GM21529 (cell line): ENCODE measurements around the gene TLE5.

ENCODE experiments used
- ATAC-seq: cut with Tn5 transposase; IDR thresholded peaks from one replicate; pipeline ENCODE4 v1.9.1; 2021; ENCODE audit not compliant: unreplicated experiment

The TLE5 gene, protein sequence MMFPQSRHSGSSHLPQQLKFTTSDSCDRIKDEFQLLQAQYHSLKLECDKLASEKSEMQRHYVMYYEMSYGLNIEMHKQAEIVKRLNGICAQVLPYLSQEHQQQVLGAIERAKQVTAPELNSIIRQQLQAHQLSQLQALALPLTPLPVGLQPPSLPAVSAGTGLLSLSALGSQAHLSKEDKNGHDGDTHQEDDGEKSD

DNA sequence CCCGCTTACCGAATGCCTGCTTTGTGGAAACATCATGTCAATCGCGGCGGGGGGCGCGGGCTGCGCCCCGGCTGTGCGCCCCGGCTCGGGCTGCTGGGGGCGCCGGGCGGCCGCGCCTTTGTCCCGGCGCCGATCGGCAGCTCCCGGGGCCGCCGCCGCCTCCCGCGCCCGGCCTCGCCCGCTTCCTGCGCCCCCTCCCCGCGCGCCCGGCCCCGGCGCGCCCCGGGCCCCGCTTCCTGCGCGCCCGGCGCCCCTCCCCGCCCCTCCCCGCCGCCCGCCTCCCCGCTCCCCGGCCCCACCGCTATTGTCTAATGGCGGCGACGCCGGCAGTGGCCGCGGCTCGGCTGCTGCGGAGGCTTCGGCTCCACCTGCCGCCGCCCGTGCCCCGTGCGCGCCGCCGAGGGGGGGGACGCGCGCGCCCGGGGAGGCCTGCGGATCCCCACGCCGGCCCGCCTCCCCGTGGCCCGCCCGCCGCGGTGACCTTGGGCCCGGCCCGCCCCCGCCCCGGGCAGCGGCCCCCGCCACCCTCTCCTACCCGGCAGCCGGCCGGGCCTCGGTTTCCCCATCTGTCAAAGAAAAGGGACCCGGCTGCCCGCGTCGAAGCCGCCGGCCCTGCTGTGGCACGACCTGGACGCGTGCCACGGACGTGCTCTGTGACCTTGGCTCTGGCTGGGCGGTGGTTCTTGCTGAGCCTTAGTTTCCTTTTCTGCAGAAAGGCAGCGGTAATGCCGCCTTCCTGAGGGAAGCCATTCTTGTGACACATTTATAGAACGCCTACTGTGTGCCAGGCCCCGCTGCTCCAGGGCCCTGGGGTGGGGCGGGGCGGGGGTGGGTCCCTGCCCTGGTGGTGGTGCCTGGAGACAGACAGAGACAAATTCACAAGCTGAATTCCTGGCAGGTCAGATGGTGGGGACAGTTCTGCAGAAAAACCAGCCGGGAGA is at the start of gene TLE5:
TLE5 (minus strand) TSS at position 331 of the 941 bp plus-strand sequence; CDS start at position 36, 295 bp downstream.
- ATAC-seq: no peak

- ATAC-seq: no peak
Measured at GRCh38 chr19:3111586-3112247, 49.4 kb upstream of the TLE5 start.

GRCh38 chr19:3110126-3110825 is 48.0 kb upstream of the TLE5 start:
- no peak for ATAC-seq

- ATAC-seq: no peak
Measured at GRCh38 chr19:3109491-3109890, 47.2 kb upstream of the TLE5 start.

- no peak for ATAC-seq
Measured at GRCh38 chr19:3108775-3109174, 46.5 kb upstream of the TLE5 start.

- no peak for ATAC-seq
Measured at GRCh38 chr19:3107658-3108057, 45.4 kb upstream of the TLE5 start.

GRCh38 chr19:3106509-3107141 is 44.3 kb upstream of the TLE5 start:
- no peak for ATAC-seq

DNA sequence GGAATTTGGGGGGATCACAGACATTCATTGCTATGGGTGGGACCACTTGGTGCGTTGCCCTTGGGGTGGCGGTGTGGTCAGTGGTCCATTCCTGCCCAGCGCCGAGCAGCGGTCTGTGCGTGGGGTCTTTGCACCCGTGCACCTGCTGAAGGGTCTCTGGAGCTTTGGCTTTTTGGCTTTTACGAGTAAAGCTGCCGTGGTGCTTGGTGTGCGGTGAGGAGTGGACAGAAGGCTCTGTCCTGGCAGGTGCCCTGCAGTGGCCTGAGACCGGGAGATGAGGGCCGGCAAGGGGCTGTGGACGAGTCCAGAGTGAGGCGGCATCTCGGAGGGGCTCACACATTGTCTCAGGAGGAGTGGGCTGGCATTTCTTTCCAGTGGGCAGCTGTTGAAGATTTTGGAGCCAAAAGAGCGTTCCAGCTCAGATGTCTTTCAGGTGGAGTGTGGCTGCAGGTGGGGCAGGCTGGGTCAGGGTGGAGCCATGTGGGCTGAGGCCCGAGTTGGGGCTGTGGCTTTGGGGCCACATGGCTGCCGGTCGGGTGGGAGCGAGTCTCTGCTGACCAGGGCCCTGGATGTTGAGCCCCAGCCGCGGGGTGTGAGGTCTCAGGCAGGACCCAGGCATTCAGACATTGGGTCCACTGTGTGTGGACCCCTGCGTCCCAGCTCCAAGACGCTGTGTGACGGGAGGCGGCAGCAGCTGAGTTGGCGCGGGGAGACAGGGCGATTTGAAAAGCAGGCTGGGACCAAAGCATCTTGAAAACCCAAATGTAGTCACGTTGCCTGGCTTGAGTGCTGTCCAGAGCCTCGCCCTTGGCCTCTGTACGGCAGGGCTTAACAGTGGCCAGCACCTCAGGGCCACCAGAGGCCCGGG is 43.6 kb upstream of the TLE5 start:
- ATAC-seq: no peak

DNA sequence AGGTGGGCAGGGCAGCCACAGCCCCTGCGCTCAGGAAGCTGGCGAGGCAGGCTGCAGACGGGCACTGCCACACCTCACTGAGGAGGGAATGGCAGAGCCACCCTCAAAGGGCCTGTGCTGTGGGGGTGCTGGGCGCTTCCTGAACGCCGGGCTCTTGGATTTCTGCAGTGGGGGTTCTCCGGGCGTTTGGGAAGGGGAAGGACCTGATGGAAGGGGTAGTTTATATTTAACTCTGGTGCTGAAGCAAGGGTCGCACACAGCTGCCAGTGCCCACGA is 42.4 kb upstream of the TLE5 start:
- ATAC-seq: no peak

GRCh38 chr19:3102239-3103140 is 40.2 kb upstream of the TLE5 start:
- no peak for ATAC-seq

GRCh38 chr19:3100747-3101730 is 38.7 kb upstream of the TLE5 start:
- no peak for ATAC-seq

- ATAC-seq: no peak
Measured at GRCh38 chr19:3100331-3100730, 38.0 kb upstream of the TLE5 start.

- ATAC-seq: no peak
Measured at GRCh38 chr19:3099347-3100145, 37.3 kb upstream of the TLE5 start.

- ATAC-seq: no peak
Measured at GRCh38 chr19:3098515-3099346, 36.4 kb upstream of the TLE5 start.

GRCh38 chr19:3098141-3098514 is 35.8 kb upstream of the TLE5 start:
- ATAC-seq: no peak

DNA sequence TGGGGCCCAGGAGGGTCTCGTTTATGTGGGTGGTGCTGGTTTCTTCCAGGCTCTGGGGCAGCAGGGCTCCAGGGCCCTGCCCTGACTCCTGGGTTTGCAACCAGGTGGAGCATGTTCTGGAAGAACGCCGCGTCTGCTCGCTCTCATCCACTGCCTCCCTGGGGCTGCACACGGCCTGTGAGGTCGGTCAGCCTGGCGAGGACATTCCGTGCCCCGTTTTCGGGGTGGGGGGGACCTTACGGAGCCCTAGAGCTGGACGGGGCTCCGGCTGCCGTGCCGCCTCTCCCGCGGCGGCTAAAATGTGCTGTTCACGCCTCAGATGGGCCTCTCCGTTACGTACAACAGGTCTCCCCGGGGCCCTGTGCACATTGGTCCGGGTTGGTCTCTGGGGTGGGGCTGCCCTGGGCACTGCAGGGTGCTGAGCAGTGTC is 35.2 kb upstream of the TLE5 start:
- no peak for ATAC-seq
